Muscle of leg (tissue), 11 donors: ENCODE results near the gene PCP4L1. TPM values are rescaled to one million over a fixed set of nuclear protein-coding genes. Genes with fewer than 3 reads are reported as not detected.
"Not testable (repeated sequence)": the region's sequence is repeated elsewhere in the genome, so short reads cannot be mapped to it uniquely, and the experiment has no call there.

Experiments
- DNase-seq: peaks from one replicate; pipeline ENCODE4 v3.0.0; 2013
- H3K27ac ChIP-seq: one replicate; pipeline ENCODE4 v1.5.1; 2013; ENCODE audit warnings: mild to moderate bottlenecking, low read length, control low read depth
- H3K27me3 ChIP-seq: one replicate; pipeline ENCODE4 v1.6.1; 2013; ENCODE audit warnings: low read length; ENCODE audit not compliant: control insufficient read depth, insufficient read depth
- H3K36me3 ChIP-seq: one replicate; pipeline ENCODE4 v1.6.1; 2013; ENCODE audit warnings: low read length; ENCODE audit not compliant: control insufficient read depth, insufficient read depth
- H3K4me1 ChIP-seq: one replicate; pipeline ENCODE4 v1.6.1; 2013; ENCODE audit warnings: low read length; ENCODE audit not compliant: control insufficient read depth, insufficient read depth
- H3K4me3 ChIP-seq: one replicate; pipeline ENCODE4 v1.5.1; 2013; ENCODE audit warnings: low read length, control low read depth
- H3K9me3 ChIP-seq: replicated peaks from 2 replicates; pipeline ENCODE4 v1.6.1; 2013; ENCODE audit warnings: low read depth, low read length; ENCODE audit not compliant: control insufficient read depth
- WGBS: methylation state at CpG from one replicate; pipeline ENCODE4 v1.1.5; 2013; ENCODE audit warnings: missing lambda C conversion rate; ENCODE audit not compliant: insufficient coverage; 5-methylcytosine and 5-hydroxymethylcytosine counted together
- polyA plus RNA-seq, 8 donors: library from polyadenylated mRNA; unstranded; fragments of 120-200 nt; gene quantifications; one replicate each; pipeline versions ENCODE4 v1.2.1 to v1.2.3, GENCODE V29; 2013; ENCODE audit warnings: inconsistent platforms in 1 of 8, low replicate concordance in 1 of 8; ENCODE audit not compliant: insufficient read length in 8 of 8, insufficient read depth in 1 of 8
- total RNA-seq: library from RNA; stranded (reverse); fragments of 120-200 nt; gene quantifications from one replicate; pipeline ENCODE4 v1.2.4, GENCODE V29; 2013

The PCP4L1 gene
- total and polyA plus RNA-seq, 9 donors = 0.04 to 1.2 (median 0.33) TPM; not detected in 1

GRCh38 chr1:161228032-161228431 is 30.5 kb upstream of the PCP4L1 start:
- no peak for DNase-seq
- H3K36me3 ChIP-seq = peaks cover 22% of the 10 kb centered on the region
- peaks cover 27% of the 10 kb centered on the region for H3K4me1 ChIP-seq
- no peaks in the 10 kb centered on the region for H3K9me3 ChIP-seq
- WGBS = no CpG with 5 or more reads among the region's 7 CpGs
- no peak overlapping the region for H3K4me3 ChIP-seq
- no peak overlapping the region for H3K27ac ChIP-seq
- H3K27me3 ChIP-seq = no peaks in the 10 kb centered on the region

GRCh38 chr1:161229896-161230295 is 28.6 kb upstream of the PCP4L1 start:
- Histone ChIP-seq H3K4me1 (peaks cover 27% of the 10 kb centered on the region), H3K9me3 (no peaks in the 10 kb centered on the region), H3K27me3 (no peaks in the 10 kb centered on the region), H3K36me3 (peaks cover 22% of the 10 kb centered on the region), H3K4me3 (no peak overlapping the region), H3K27ac (no peak overlapping the region)
- WGBS = no CpG with 5 or more reads among the region's 3 CpGs
- DNase-seq = no peak

GRCh38 chr1:161230762-161231161 is 27.8 kb upstream of the PCP4L1 start:
- DNase-seq = no peak
- Histone ChIP-seq H3K4me1 (peaks cover 20% of the 10 kb centered on the region), H3K9me3 (no peaks in the 10 kb centered on the region), H3K36me3 (peaks cover 22% of the 10 kb centered on the region), H3K4me3 (no peak overlapping the region), H3K27me3 (no peaks in the 10 kb centered on the region), H3K27ac (no peak overlapping the region)
- 91% methylated on average over 7 of the region's 7 CpGs for WGBS

GRCh38 chr1:161233102-161233501 is 25.4 kb upstream of the PCP4L1 start:
- peaks cover 4% of the 10 kb centered on the region for H3K27me3 ChIP-seq
- no peak for DNase-seq
- H3K4me1 ChIP-seq = no peaks in the 10 kb centered on the region
- 94% methylated on average over 6 of the region's 9 CpGs for WGBS
- H3K9me3 ChIP-seq = no peaks in the 10 kb centered on the region
- peaks cover 20% of the 10 kb centered on the region for H3K36me3 ChIP-seq
- no peak overlapping the region for H3K4me3 ChIP-seq
- H3K27ac ChIP-seq = no peak overlapping the region

- DNase-seq = no peak
- WGBS = 67% methylated on average over 3 of the region's 5 CpGs
- H3K4me3 ChIP-seq = no peak overlapping the region
- no peaks in the 10 kb centered on the region for H3K9me3 ChIP-seq
- no peak overlapping the region for H3K27ac ChIP-seq
- H3K27me3 ChIP-seq = peaks cover 4% of the 10 kb centered on the region
- H3K36me3 ChIP-seq = no peaks in the 10 kb centered on the region
- H3K4me1 ChIP-seq = no peaks in the 10 kb centered on the region
These were observed 22.4 kb upstream of the PCP4L1 start for GRCh38 chr1:161235957-161236775.

GRCh38 chr1:161238039-161238473 is 20.5 kb upstream of the PCP4L1 start, which contains the start of gene NR1I3:
NR1I3 (minus strand) TSS chr1:161238203; CDS start chr1:161236565, 1,638 bp downstream.
- H3K4me3 ChIP-seq = no peak within 1 kb of the TSS
- H3K9me3 ChIP-seq = no peaks in the 10 kb centered on the region
- H3K36me3 ChIP-seq = no peaks in the 10 kb centered on the region
- WGBS = 47% methylated on average over 3 of the region's 4 CpGs
- no peak within 1 kb of the TSS for H3K27ac ChIP-seq
- no peak for DNase-seq
- H3K27me3 ChIP-seq = peaks cover 4% of the 10 kb centered on the region
- no peaks in the 10 kb centered on the region for H3K4me1 ChIP-seq

GRCh38 chr1:161241682-161242081 is 16.9 kb upstream of the PCP4L1 start:
- Histone ChIP-seq H3K36me3 (no peaks in the 10 kb centered on the region), H3K27ac (no peak overlapping the region), H3K27me3 (no peaks in the 10 kb centered on the region), H3K9me3 (no peaks in the 10 kb centered on the region), H3K4me3 (no peak overlapping the region), H3K4me1 (no peaks in the 10 kb centered on the region)
- WGBS = no CpG with 5 or more reads among the region's 3 CpGs
- DNase-seq = no peak

- no peak overlapping the region for H3K27ac ChIP-seq
- no peak for DNase-seq
- H3K36me3 ChIP-seq = no peaks in the 10 kb centered on the region
- no peaks in the 10 kb centered on the region for H3K27me3 ChIP-seq
- no peaks in the 10 kb centered on the region for H3K9me3 ChIP-seq
- H3K4me3 ChIP-seq = no peak overlapping the region
- WGBS = 67% methylated on average over 2 of the region's 2 CpGs
- no peaks in the 10 kb centered on the region for H3K4me1 ChIP-seq
These were observed 16.2 kb upstream of the PCP4L1 start for GRCh38 chr1:161242313-161242712.

- Histone ChIP-seq H3K27ac (no peak overlapping the region), H3K36me3 (no peaks in the 10 kb centered on the region), H3K4me3 (no peak overlapping the region), H3K9me3 (no peaks in the 10 kb centered on the region), H3K27me3 (no peaks in the 10 kb centered on the region), H3K4me1 (no peaks in the 10 kb centered on the region)
- no peak for DNase-seq
- WGBS = 85% methylated on average over 4 of the region's 4 CpGs
These were observed 13.7 kb upstream of the PCP4L1 start for GRCh38 chr1:161244888-161245287.

- not testable (repeated sequence) for H3K4me1 ChIP-seq, H3K36me3 ChIP-seq, H3K27me3 ChIP-seq, H3K27ac ChIP-seq, H3K4me3 ChIP-seq, DNase-seq, H3K9me3 ChIP-seq
- WGBS = 70% methylated on average over 3 of the region's 5 CpGs
These were observed 8.4 kb upstream of the PCP4L1 start for GRCh38 chr1:161250100-161250499.
